T-helper 2 cell treated with Interferon-gamma antibody and Interleukin-4, amounts not matched to agents 5 μg/mL and 100 μg/mL, for 36 hours (primary cell): Measurements from ENCODE around the gene MGA.

Source experiments
- DNase-seq: peaks from one replicate; pipeline ENCODE4 v3.0.0; 2021; ENCODE audit warnings: low spot score
- H3K27ac Mint-ChIP-seq: one replicate; pipeline ENCODE4 v1.8.0; 2021; ENCODE audit warnings: mild to moderate bottlenecking, mixed read lengths
- H3K27me3 Mint-ChIP-seq: one replicate; pipeline ENCODE4 v1.8.0; 2021; ENCODE audit warnings: low read depth, mixed read lengths
- H3K36me3 Mint-ChIP-seq: one replicate; pipeline ENCODE4 v1.8.0; 2021; ENCODE audit warnings: low read depth, mixed read lengths
- H3K4me1 Mint-ChIP-seq: one replicate; pipeline ENCODE4 v1.8.0; 2021; ENCODE audit warnings: low read depth, mixed read lengths
- H3K4me3 Mint-ChIP-seq: one replicate; pipeline ENCODE4 v1.8.0; 2022; ENCODE audit warnings: mild to moderate bottlenecking, moderate library complexity, mixed read lengths
- H3K9me3 Mint-ChIP-seq: one replicate; pipeline ENCODE4 v1.8.0; 2021; ENCODE audit warnings: mixed read lengths

The MGA gene

GRCh38 chr15:41790169-41790568 lies 130.0 kb downstream of the MGA start:
- peak overlapping the region; percentile 79 for H3K4me3 Mint-ChIP-seq
- no peaks in the 10 kb centered on the region for H3K9me3 Mint-ChIP-seq
- H3K4me1 Mint-ChIP-seq: peaks cover 52% of the 10 kb centered on the region
- no peak for DNase-seq
- peaks cover 2% of the 10 kb centered on the region for H3K36me3 Mint-ChIP-seq
- H3K27me3 Mint-ChIP-seq: no peaks in the 10 kb centered on the region
- no peak overlapping the region for H3K27ac Mint-ChIP-seq

GRCh38 chr15:41790756-41791546 lies 130.7 kb downstream of the MGA start:
- Mint-ChIP-seq H3K27me3 (no peaks in the 10 kb centered on the region), H3K9me3 (no peaks in the 10 kb centered on the region), H3K4me3 (peak overlapping the region; percentile 79), H3K27ac (peak overlapping the region; percentile 82), H3K4me1 (peaks cover 55% of the 10 kb centered on the region), H3K36me3 (peaks cover 2% of the 10 kb centered on the region)
- no peak for DNase-seq

- Mint-ChIP-seq H3K27ac (peak overlapping the region; percentile 82), H3K4me3 (peak overlapping the region; percentile 79), H3K4me1 (peaks cover 59% of the 10 kb centered on the region), H3K36me3 (peaks cover 2% of the 10 kb centered on the region), H3K27me3 (no peaks in the 10 kb centered on the region), H3K9me3 (no peaks in the 10 kb centered on the region)
- DNase-seq: no peak
These were observed 131.3 kb downstream of the MGA start for GRCh38 chr15:41791547-41791937.

GRCh38 chr15:41792000-41792637 lies 131.9 kb downstream of the MGA start:
- Mint-ChIP-seq H3K27ac (no peak overlapping the region), H3K4me1 (peaks cover 61% of the 10 kb centered on the region), H3K9me3 (no peaks in the 10 kb centered on the region), H3K36me3 (peaks cover 2% of the 10 kb centered on the region), H3K27me3 (no peaks in the 10 kb centered on the region), H3K4me3 (peak overlapping the region; percentile 79)
- DNase-seq: no peak

- H3K27ac Mint-ChIP-seq: no peak overlapping the region
- peaks cover 57% of the 10 kb centered on the region for H3K4me1 Mint-ChIP-seq
- no peaks in the 10 kb centered on the region for H3K27me3 Mint-ChIP-seq
- no peaks in the 10 kb centered on the region for H3K9me3 Mint-ChIP-seq
- DNase-seq: no peak
- peaks cover 2% of the 10 kb centered on the region for H3K36me3 Mint-ChIP-seq
- no peak overlapping the region for H3K4me3 Mint-ChIP-seq
These were observed 133.9 kb downstream of the MGA start for GRCh38 chr15:41794081-41794480.

- DNase-seq: no peak
- peaks cover 36% of the 10 kb centered on the region for H3K4me1 Mint-ChIP-seq
- peaks cover 12% of the 10 kb centered on the region for H3K36me3 Mint-ChIP-seq
- H3K27ac Mint-ChIP-seq: no peak overlapping the region
- no peaks in the 10 kb centered on the region for H3K9me3 Mint-ChIP-seq
- H3K27me3 Mint-ChIP-seq: no peaks in the 10 kb centered on the region
- no peak overlapping the region for H3K4me3 Mint-ChIP-seq
These were observed 136.0 kb downstream of the MGA start for GRCh38 chr15:41795996-41796856.

GRCh38 chr15:41797201-41797944 lies 137.2 kb downstream of the MGA start:
- H3K9me3 Mint-ChIP-seq: no peaks in the 10 kb centered on the region
- peaks cover 24% of the 10 kb centered on the region for H3K4me1 Mint-ChIP-seq
- H3K27me3 Mint-ChIP-seq: no peaks in the 10 kb centered on the region
- H3K36me3 Mint-ChIP-seq: peaks cover 14% of the 10 kb centered on the region
- no peak overlapping the region for H3K4me3 Mint-ChIP-seq
- no peak overlapping the region for H3K27ac Mint-ChIP-seq
- DNase-seq: no peak

GRCh38 chr15:41798607-41799487 lies 138.6 kb downstream of the MGA start:
- Mint-ChIP-seq H3K27ac (no peak overlapping the region), H3K27me3 (no peaks in the 10 kb centered on the region), H3K9me3 (no peaks in the 10 kb centered on the region), H3K4me3 (no peak overlapping the region), H3K36me3 (peaks cover 14% of the 10 kb centered on the region), H3K4me1 (peaks cover 19% of the 10 kb centered on the region)
- no peak for DNase-seq

GRCh38 chr15:41799488-41799805 lies 139.2 kb downstream of the MGA start:
- Mint-ChIP-seq H3K4me1 (peaks cover 23% of the 10 kb centered on the region), H3K27ac (no peak overlapping the region), H3K27me3 (no peaks in the 10 kb centered on the region)

GRCh38 chr15:41801185-41801584 lies 141.0 kb downstream of the MGA start:
- H3K36me3 Mint-ChIP-seq: peaks cover 14% of the 10 kb centered on the region
- H3K27me3 Mint-ChIP-seq: no peaks in the 10 kb centered on the region
- H3K4me3 Mint-ChIP-seq: no peak overlapping the region
- H3K27ac Mint-ChIP-seq: no peak overlapping the region
- no peaks in the 10 kb centered on the region for H3K9me3 Mint-ChIP-seq
- H3K4me1 Mint-ChIP-seq: peaks cover 19% of the 10 kb centered on the region
- no peak for DNase-seq

More at GRCh38 chr15:41799488-41799805, 139.2 kb downstream of the MGA start:
- DNase-seq: no peak
- H3K9me3 Mint-ChIP-seq: no peaks in the 10 kb centered on the region
- no peak overlapping the region for H3K4me3 Mint-ChIP-seq
- peaks cover 14% of the 10 kb centered on the region for H3K36me3 Mint-ChIP-seq

- Mint-ChIP-seq H3K36me3 (peaks cover 14% of the 10 kb centered on the region), H3K27ac (no peak overlapping the region), H3K9me3 (no peaks in the 10 kb centered on the region), H3K27me3 (no peaks in the 10 kb centered on the region), H3K4me1 (peaks cover 18% of the 10 kb centered on the region), H3K4me3 (no peak overlapping the region)
- no peak for DNase-seq
These were observed 141.7 kb downstream of the MGA start for GRCh38 chr15:41801850-41802455.

GRCh38 chr15:41804361-41804760 lies 144.2 kb downstream of the MGA start:
- no peak overlapping the region for H3K27ac Mint-ChIP-seq
- no peaks in the 10 kb centered on the region for H3K9me3 Mint-ChIP-seq
- H3K27me3 Mint-ChIP-seq: no peaks in the 10 kb centered on the region
- peaks cover 14% of the 10 kb centered on the region for H3K36me3 Mint-ChIP-seq
- no peak overlapping the region for H3K4me3 Mint-ChIP-seq
- DNase-seq: no peak
- H3K4me1 Mint-ChIP-seq: peaks cover 10% of the 10 kb centered on the region
